ENCODE measurements around the gene ALDOA. TPM values are rescaled to one million over a fixed set of nuclear protein-coding genes. Genes with fewer than 3 reads are reported as not detected.

Gene ALDOA
- polyA plus RNA-seq, 4 donors: 406 to 1,111 (median 984) TPM

GRCh38 chr16:30023586-30023985 is 42.0 kb upstream of the ALDOA start:
- no peak for FAIRE-seq
- H3K4me1 ChIP-seq (ENCODE audit: control insufficient read depth in 3 of 3, insufficient read depth in 2 of 3, low read depth in 1 of 3, low read length in 2 of 3): peaks cover 0 to 6% (median 0%) of the 10 kb centered on the region in 3 donors
- DNase-seq: no peak
- 79 to 85% (median 82%) methylated on average over 11 of the region's 11 CpGs for WGBS, 3 donors
- no peak overlapping the region for H3K4me3 ChIP-seq (ENCODE audit: low read depth in 1 of 3, low read length in 3 of 3)
- H3K36me3 ChIP-seq (ENCODE audit: control insufficient read depth in 3 of 3, insufficient read depth in 2 of 3, low read depth in 1 of 3, low read length in 3 of 3): no peaks in the 10 kb centered on the region
- no peaks in the 10 kb centered on the region for H3K9me3 ChIP-seq (ENCODE audit: control insufficient read depth in 2 of 2, insufficient read depth in 1 of 2, low read depth in 1 of 2, low read length in 1 of 2)
- peaks cover 3 to 39% (median 3%) of the 10 kb centered on the region in 3 donors for H3K27me3 ChIP-seq (ENCODE audit: control insufficient read depth in 3 of 3, insufficient read depth in 3 of 3, low read length in 3 of 3)
- H3K27ac ChIP-seq (ENCODE audit: low read depth in 1 of 3, low read length in 2 of 3): no peak overlapping the region

DNA sequence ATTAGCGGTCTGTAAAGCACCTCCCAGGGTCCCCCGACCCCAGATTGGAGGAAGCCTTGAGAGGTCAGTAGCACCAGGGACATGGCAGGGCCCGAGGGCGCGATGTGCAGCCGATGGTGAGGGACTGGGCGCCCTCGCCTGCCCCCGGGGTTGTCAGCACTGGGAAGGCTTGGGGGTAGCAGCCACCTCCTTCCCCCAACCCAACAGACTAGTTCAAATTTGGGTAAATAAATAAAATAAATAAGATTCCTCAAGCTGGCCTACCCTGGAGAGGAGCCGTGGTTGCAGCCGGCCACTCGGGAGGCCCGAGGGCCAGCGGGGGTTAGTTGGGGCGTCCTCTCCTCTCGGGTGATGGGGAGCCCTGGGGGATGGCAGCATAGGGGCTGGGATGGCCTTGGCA is 41.1 kb upstream of the ALDOA start:
- DNase-seq: no peak
- Histone ChIP-seq H3K36me3 (ENCODE audit: control insufficient read depth in 3 of 3, insufficient read depth in 2 of 3, low read depth in 1 of 3, low read length in 3 of 3) (no peaks in the 10 kb centered on the region), H3K27me3 (ENCODE audit: control insufficient read depth in 3 of 3, insufficient read depth in 3 of 3, low read length in 3 of 3) (peaks cover 3 to 47% (median 4%) of the 10 kb centered on the region in 3 donors), H3K4me1 (ENCODE audit: control insufficient read depth in 3 of 3, insufficient read depth in 2 of 3, low read depth in 1 of 3, low read length in 2 of 3) (peaks cover 0 to 6% (median 0%) of the 10 kb centered on the region in 3 donors), H3K27ac (ENCODE audit: low read depth in 1 of 3, low read length in 2 of 3) (no peak overlapping the region), H3K4me3 (ENCODE audit: low read depth in 1 of 3, low read length in 3 of 3) (no peak overlapping the region), H3K9me3 (ENCODE audit: control insufficient read depth in 2 of 2, insufficient read depth in 1 of 2, low read depth in 1 of 2, low read length in 1 of 2) (no peaks in the 10 kb centered on the region)
- 66 to 81% (median 72%) methylated on average over 13 to 16 of the region's 16 CpGs for WGBS, 3 donors
- no peak for FAIRE-seq

- Histone ChIP-seq H3K9me3 (ENCODE audit: control insufficient read depth in 2 of 2, insufficient read depth in 1 of 2, low read depth in 1 of 2, low read length in 1 of 2) (no peaks in the 10 kb centered on the region), H3K36me3 (ENCODE audit: control insufficient read depth in 3 of 3, insufficient read depth in 2 of 3, low read depth in 1 of 3, low read length in 3 of 3) (no peaks in the 10 kb centered on the region), H3K27ac (ENCODE audit: low read depth in 1 of 3, low read length in 2 of 3) (no peak overlapping the region), H3K4me3 (ENCODE audit: low read depth in 1 of 3, low read length in 3 of 3) (no peak overlapping the region), H3K27me3 (ENCODE audit: control insufficient read depth in 3 of 3, insufficient read depth in 3 of 3, low read length in 3 of 3) (peaks cover 5 to 54% (median 7%) of the 10 kb centered on the region in 3 donors), H3K4me1 (ENCODE audit: control insufficient read depth in 3 of 3, insufficient read depth in 2 of 3, low read depth in 1 of 3, low read length in 2 of 3) (peaks cover 0 to 6% (median 0%) of the 10 kb centered on the region in 3 donors)
- WGBS, 3 donors: 56 to 72% (median 60%) methylated on average over 13 to 20 of the region's 20 CpGs
- no peak for DNase-seq
- FAIRE-seq: no peak
These were observed 40.4 kb upstream of the ALDOA start for GRCh38 chr16:30025156-30025555.

DNA sequence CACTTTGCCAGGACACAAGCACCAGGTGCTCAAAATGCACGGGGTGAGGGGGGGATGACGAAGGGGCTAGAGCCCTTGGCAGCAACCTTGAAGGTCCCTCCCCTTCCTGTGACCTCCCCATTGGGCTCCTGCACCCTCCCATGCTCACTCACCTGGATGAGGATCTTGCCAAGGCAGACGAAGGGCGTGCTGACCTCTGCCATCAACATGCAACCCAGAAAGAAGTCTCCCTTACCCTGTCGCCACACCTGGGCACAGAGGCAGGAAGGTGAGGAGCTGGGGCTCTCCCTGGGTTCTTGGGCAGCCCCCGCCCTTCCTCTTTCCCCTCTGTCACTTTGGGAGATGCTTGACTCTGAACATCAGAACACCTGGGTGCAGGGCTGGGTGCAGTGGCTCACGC is 40.0 kb upstream of the ALDOA start:
- Histone ChIP-seq H3K4me1 (ENCODE audit: control insufficient read depth in 3 of 3, insufficient read depth in 2 of 3, low read depth in 1 of 3, low read length in 2 of 3) (peaks cover 0 to 6% (median 0%) of the 10 kb centered on the region in 3 donors), H3K27me3 (ENCODE audit: control insufficient read depth in 3 of 3, insufficient read depth in 3 of 3, low read length in 3 of 3) (peaks cover 5 to 58% (median 7%) of the 10 kb centered on the region in 3 donors), H3K4me3 (ENCODE audit: low read depth in 1 of 3, low read length in 3 of 3) (no peak overlapping the region), H3K36me3 (ENCODE audit: control insufficient read depth in 3 of 3, insufficient read depth in 2 of 3, low read depth in 1 of 3, low read length in 3 of 3) (no peaks in the 10 kb centered on the region), H3K27ac (ENCODE audit: low read depth in 1 of 3, low read length in 2 of 3) (no peak overlapping the region), H3K9me3 (ENCODE audit: control insufficient read depth in 2 of 2, insufficient read depth in 1 of 2, low read depth in 1 of 2, low read length in 1 of 2) (no peaks in the 10 kb centered on the region)
- WGBS, 3 donors: 31 to 67% (median 35%) methylated on average over 5 to 7 of the region's 7 CpGs
- DNase-seq (no peak), FAIRE-seq (no peak)

DNA sequence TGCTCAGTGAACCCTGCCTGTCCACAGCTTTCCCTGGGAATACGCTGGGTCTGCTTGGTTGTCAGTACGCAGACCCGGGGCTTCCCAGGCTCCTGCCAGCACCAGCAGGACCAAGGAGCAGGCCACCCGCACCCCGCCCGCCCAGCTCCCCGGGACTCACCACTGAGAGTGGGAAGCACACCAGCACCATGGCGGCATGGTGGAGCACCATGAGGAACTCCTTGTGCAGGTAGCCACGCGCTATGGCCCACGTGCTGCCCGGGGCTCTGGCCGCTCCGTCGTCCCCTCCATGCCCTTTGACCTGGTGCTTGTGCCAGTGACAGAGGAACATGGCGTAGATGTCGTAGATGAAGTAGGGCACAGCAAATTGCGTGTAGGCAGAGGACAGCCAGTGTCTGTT is 39.1 kb upstream of the ALDOA start:
- DNase-seq (no peak), FAIRE-seq (no peak)
- H3K9me3 ChIP-seq (ENCODE audit: control insufficient read depth in 2 of 2, insufficient read depth in 1 of 2, low read depth in 1 of 2, low read length in 1 of 2): no peaks in the 10 kb centered on the region
- no peak overlapping the region for H3K4me3 ChIP-seq (ENCODE audit: low read depth in 1 of 3, low read length in 3 of 3)
- H3K4me1 ChIP-seq (ENCODE audit: control insufficient read depth in 3 of 3, insufficient read depth in 2 of 3, low read depth in 1 of 3, low read length in 2 of 3): peaks cover 0 to under 1% (median 0%) of the 10 kb centered on the region in 3 donors
- no peak overlapping the region for H3K27ac ChIP-seq (ENCODE audit: low read depth in 1 of 3, low read length in 2 of 3)
- WGBS, 3 donors: 78 to 89% (median 81%) methylated on average over 18 of the region's 18 CpGs
- peaks cover 7 to 60% (median 7%) of the 10 kb centered on the region in 3 donors for H3K27me3 ChIP-seq (ENCODE audit: control insufficient read depth in 3 of 3, insufficient read depth in 3 of 3, low read length in 3 of 3)
- H3K36me3 ChIP-seq (ENCODE audit: control insufficient read depth in 3 of 3, insufficient read depth in 2 of 3, low read depth in 1 of 3, low read length in 3 of 3): no peaks in the 10 kb centered on the region

- Histone ChIP-seq H3K9me3 (ENCODE audit: control insufficient read depth in 2 of 2, insufficient read depth in 1 of 2, low read depth in 1 of 2, low read length in 1 of 2) (no peaks in the 10 kb centered on the region), H3K27ac (ENCODE audit: low read depth in 1 of 3, low read length in 2 of 3) (no peak overlapping the region), H3K4me1 (ENCODE audit: control insufficient read depth in 3 of 3, insufficient read depth in 2 of 3, low read depth in 1 of 3, low read length in 2 of 3) (no peaks in the 10 kb centered on the region), H3K27me3 (ENCODE audit: control insufficient read depth in 3 of 3, insufficient read depth in 3 of 3, low read length in 3 of 3) (peaks cover 10 to 74% (median 14%) of the 10 kb centered on the region in 3 donors), H3K36me3 (ENCODE audit: control insufficient read depth in 3 of 3, insufficient read depth in 2 of 3, low read depth in 1 of 3, low read length in 3 of 3) (no peaks in the 10 kb centered on the region), H3K4me3 (ENCODE audit: low read depth in 1 of 3, low read length in 3 of 3) (no peak overlapping the region)
- FAIRE-seq: no peak
- DNase-seq: no peak
- 40 to 49% (median 43%) methylated on average over 12 to 13 of the region's 13 CpGs for WGBS, 3 donors
These were observed 37.7 kb upstream of the ALDOA start for GRCh38 chr16:30027588-30028437.

DNA sequence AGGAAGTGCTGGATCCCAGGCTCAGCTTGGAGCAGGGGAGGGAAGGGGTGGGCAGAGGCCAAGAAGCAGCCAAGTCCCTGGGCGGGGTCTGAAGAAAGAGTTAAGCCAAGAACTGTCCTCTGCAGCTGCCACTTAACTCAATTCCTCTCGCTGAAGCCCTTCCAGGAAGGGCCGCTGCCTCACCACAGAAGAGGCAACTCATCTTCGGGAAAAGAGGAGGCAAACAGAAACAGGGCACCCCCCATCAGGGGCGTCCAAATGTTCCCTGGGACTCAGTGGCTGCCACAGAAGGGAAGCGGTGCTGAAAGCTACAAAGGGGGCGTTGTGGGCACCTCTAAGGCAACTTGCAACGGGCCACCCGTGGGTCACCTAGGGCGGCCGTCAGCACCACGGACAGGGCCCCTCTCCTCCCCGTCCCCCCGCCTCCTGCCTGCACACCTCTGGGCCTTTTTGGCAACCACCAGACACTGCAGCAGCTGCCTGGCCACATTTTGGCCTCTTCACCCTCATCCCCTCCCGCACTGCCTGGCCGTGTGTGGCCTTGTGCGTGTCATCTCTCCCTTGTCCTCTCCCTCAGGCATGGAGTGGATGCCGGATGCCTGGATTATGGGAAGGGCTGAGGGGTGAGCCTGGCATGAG is 37.0 kb upstream of the ALDOA start:
- no peaks in the 10 kb centered on the region for H3K4me1 ChIP-seq (ENCODE audit: control insufficient read depth in 3 of 3, insufficient read depth in 2 of 3, low read depth in 1 of 3, low read length in 2 of 3)
- H3K27ac ChIP-seq (ENCODE audit: low read depth in 1 of 3, low read length in 2 of 3): no peak overlapping the region
- WGBS, 3 donors: 12 to 18% (median 13%) methylated on average over 16 to 18 of the region's 18 CpGs
- FAIRE-seq: no peak
- no peaks in the 10 kb centered on the region for H3K36me3 ChIP-seq (ENCODE audit: control insufficient read depth in 3 of 3, insufficient read depth in 2 of 3, low read depth in 1 of 3, low read length in 3 of 3)
- H3K9me3 ChIP-seq (ENCODE audit: control insufficient read depth in 2 of 2, insufficient read depth in 1 of 2, low read depth in 1 of 2, low read length in 1 of 2): no peaks in the 10 kb centered on the region
- H3K27me3 ChIP-seq (ENCODE audit: control insufficient read depth in 3 of 3, insufficient read depth in 3 of 3, low read length in 3 of 3): peaks cover 10 to 78% (median 14%) of the 10 kb centered on the region in 3 donors
- H3K4me3 ChIP-seq (ENCODE audit: low read depth in 1 of 3, low read length in 3 of 3): no peak overlapping the region
- peak in 1 of 2 donors; percentile 30 for DNase-seq

DNA sequence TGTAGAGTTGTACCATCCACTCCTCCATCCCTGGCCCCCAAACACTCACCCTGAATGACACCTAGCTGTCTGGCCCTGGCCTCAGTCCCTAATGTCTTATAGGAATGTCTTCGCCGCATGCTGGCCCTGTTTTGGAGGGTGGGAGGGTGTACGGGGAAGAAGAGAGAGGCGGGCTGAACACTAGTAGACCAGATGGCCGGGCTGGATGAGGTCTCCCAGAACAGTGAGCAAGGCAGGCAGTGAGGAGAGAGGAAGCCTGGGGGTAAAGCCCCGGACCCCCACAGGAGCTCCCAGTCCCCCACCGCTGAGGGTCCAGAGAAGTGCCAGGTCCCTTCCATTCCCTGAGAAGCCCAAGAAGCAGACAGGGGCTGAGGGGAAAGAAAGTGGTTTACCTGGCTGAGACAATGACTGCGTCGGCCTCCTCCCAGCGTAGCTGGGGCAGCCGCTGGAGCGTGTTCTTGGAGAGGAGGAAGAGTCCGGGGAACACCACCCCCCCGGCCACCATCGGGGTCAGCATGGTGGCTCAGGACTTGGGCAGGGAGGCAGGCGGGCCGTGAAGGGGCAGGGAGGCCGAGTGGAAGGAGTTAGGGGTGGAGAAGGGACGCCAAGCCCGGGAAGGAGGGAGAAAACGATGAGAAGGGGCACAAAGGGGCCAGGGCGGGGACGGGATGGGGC is 35.4 kb upstream of the ALDOA start:
- WGBS, 3 donors: 18 to 20% (median 19%) methylated on average over 23 of the region's 23 CpGs
- Histone ChIP-seq H3K36me3 (ENCODE audit: control insufficient read depth in 3 of 3, insufficient read depth in 2 of 3, low read depth in 1 of 3, low read length in 3 of 3) (no peaks in the 10 kb centered on the region), H3K27me3 (ENCODE audit: control insufficient read depth in 3 of 3, insufficient read depth in 3 of 3, low read length in 3 of 3) (peaks cover 10 to 73% (median 15%) of the 10 kb centered on the region in 3 donors), H3K9me3 (ENCODE audit: control insufficient read depth in 2 of 2, insufficient read depth in 1 of 2, low read depth in 1 of 2, low read length in 1 of 2) (no peaks in the 10 kb centered on the region), H3K4me1 (ENCODE audit: control insufficient read depth in 3 of 3, insufficient read depth in 2 of 3, low read depth in 1 of 3, low read length in 2 of 3) (no peaks in the 10 kb centered on the region), H3K4me3 (ENCODE audit: low read depth in 1 of 3, low read length in 3 of 3) (no peak overlapping the region), H3K27ac (ENCODE audit: low read depth in 1 of 3, low read length in 2 of 3) (no peak overlapping the region)
- FAIRE-seq: no peak
- no peak for DNase-seq

Measured in small intestine (tissue), 7 donors.